SU-DHL-6 (cell line): ENCODE measurements around the gene ZBTB7A.

Experiments used
- CTCF ChIP-seq: fragments of 200-600 bp; sonication (generic); IDR thresholded peaks from one replicate; pipeline ENCODE4 v1.5.1; 2017; ENCODE audit warnings: antibody characterized with exemption, mild to moderate bottlenecking, low read length, moderate library complexity; ENCODE audit not compliant: insufficient read depth, poor library complexity, severe bottlenecking
- EZH2phosphoT487 ChIP-seq: fragments of 200-600 bp; sonication (generic), shearing (Covaris generic); conservative IDR thresholded peaks from 2 replicates; pipeline ENCODE4 v1.6.1; 2018; ENCODE audit warnings: mild to moderate bottlenecking, antibody characterized with exemption, low read length, moderate library complexity, mixed read lengths

GRCh38 chr19:4053423-4054324 is 13.0 kb downstream of the ZBTB7A start:
- TF ChIP-seq CTCF: no peak
- TF ChIP-seq EZH2phosphoT487: no peak
